AG08396 (cell line): Measurements from ENCODE around the gene KATNB1.
A peak's percentile ranks its signal among the peaks of the same experiment; 100 is the strongest.
"Not testable (repeated sequence)": the region's sequence is repeated elsewhere in the genome, so short reads cannot be mapped to it uniquely, and the experiment has no call there.

Experiments used
- DNase-seq: peaks from one replicate; pipeline ENCODE4 v3.0.0; 2012; ENCODE audit warnings: low spot score, mixed read lengths

Gene KATNB1

DNA sequence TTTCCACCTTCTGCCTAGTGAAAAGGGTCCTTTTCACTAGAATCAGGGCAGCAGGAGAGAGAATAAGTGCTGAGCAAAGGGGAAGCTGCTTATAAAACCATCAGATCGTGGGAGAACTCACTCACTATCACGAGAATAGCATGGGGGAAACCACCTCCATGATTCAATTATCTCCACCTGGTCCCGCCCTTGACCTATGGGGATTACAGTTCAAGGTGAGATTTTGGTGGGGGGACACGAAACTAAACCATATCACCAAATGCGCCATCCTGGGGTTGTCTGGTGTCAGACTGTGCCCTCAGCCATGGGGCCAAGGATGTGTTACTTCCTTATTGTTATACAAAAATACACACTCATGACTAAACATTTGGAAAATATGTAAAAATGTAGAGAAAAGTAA, 10.4 kb upstream of the KATNB1 start:
- DNase-seq = no peak

- no peak for DNase-seq
Measured at GRCh38 chr16:57725554-57725953, 10.0 kb upstream of the KATNB1 start.

GRCh38 chr16:57725976-57726375, 9.6 kb upstream of the KATNB1 start:
- no peak for DNase-seq

GRCh38 chr16:57726433-57726947, 9.1 kb upstream of the KATNB1 start:
- no peak for DNase-seq

- DNase-seq = no peak
Measured at GRCh38 chr16:57727610-57728009, 8.0 kb upstream of the KATNB1 start.

GRCh38 chr16:57728336-57729181, 7.0 kb upstream of the KATNB1 start:
- DNase-seq = no peak

DNA sequence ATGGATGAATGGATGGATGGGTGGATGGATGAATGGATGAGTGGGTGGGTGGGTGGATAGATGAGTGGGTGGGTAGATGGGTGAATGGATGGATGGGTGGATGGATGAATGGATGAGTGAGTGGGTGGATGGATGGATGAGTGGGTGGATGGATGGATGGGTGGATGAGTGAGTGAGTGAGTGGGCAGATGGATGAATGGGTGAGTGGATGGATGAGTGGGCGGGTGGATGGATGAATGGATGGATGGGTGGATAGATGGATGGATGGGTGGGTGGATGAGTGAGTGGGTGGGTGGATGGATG, 6.4 kb upstream of the KATNB1 start:
- DNase-seq = no peak

- not testable (repeated sequence) for DNase-seq
Measured at GRCh38 chr16:57729852-57730251, 5.7 kb upstream of the KATNB1 start.

DNA sequence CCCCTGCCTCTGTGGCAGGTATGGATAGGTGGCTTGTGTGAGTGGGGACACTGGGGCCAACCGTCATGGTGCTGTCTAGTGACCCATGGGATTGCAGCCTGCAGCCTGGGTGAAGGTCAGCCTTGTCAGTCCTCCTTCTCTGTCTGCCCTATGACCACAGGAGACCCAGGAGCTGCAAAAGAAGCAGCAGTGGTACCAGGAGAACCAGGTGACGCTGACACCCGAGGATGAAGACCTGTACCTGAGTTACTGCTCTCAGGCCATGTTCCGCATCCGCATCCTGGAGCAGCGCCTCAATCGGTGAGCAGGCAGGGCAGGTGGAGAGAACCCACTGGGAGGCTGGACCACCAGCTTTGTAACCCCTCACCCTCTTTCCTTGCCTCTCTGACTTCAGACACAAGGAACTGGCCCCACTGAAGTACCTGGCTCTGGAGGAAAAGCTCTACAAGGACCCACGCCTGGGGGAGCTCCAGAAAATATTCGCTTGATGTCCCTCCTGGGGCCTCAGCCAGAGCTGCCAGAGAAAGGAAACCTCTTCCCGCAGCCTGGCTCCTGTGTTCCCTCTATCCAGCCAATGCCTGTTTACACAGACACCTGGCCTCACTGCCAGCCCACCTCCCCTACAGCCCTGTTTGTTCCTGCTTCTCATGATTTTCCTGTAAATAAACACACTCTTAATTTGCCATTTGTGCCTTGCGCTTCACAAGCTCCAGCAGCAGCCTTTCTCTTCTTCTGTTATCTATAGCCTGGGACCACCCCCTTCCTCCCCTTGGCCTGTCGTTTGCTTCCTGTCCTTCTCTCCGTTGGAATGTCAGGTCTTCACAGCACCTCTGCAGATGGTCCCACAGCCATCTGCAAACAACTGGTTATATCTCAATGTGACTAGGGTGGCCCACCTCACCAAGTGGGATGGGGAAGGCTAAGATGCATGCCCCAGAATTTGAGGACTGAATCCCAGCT, 4.5 kb upstream of the KATNB1 start:
- no peak for DNase-seq

DNA sequence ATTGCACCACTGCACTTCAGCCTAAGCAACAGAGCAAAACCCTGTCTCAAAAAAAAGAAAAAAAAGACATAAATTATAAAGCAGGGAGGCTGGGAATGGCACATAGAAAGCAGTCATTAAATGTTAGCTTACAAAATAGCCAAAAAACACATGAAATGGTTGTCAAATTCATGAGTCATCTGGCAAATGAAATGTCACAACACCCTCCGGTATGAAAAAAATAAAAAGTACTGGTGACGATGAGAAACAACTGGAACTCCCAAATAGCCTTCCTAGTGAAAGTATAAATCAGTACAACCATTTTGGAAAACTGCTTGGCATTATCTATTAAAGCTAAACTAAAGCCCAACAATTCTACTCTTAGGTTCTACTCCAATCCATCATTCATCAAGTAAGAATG, 3.5 kb upstream of the KATNB1 start:
- DNase-seq = peak; percentile 54

DNA sequence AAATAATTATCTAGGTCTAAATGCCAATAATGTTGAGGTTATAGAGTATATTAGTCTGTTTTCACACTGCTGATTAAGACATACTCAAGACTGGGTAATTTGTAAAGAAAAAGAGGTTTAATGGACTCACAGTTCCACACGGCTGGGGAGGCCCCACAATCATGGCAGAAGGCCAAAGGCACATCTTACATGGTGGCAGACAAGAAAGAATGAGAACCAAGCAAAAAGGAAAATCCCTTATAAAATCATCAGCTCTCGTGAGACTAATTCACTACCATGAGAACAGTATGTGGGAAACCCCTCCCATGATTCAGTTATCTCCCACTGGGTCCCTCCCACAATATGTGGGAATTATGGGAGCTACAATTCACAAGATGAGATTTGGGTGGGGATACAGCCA, 2.9 kb upstream of the KATNB1 start:
- no peak for DNase-seq

- no peak for DNase-seq
Measured at GRCh38 chr16:57734308-57734924, 1.2 kb upstream of the KATNB1 start.

GRCh38 chr16:57734925-57735754, 430 bp upstream of the KATNB1 start:
- DNase-seq = peak; percentile 99

GRCh38 chr16:57736419-57737351, 1.1 kb downstream of the KATNB1 start:
- peak; percentile 84 for DNase-seq

GRCh38 chr16:57738844-57739243, 3.3 kb downstream of the KATNB1 start:
- no peak for DNase-seq

- no peak for DNase-seq
Measured at GRCh38 chr16:57739756-57740422, 4.3 kb downstream of the KATNB1 start.

GRCh38 chr16:57740423-57741071, 5.0 kb downstream of the KATNB1 start:
- no peak for DNase-seq

- DNase-seq = no peak
Measured at GRCh38 chr16:57741660-57742191, 6.2 kb downstream of the KATNB1 start.

DNA sequence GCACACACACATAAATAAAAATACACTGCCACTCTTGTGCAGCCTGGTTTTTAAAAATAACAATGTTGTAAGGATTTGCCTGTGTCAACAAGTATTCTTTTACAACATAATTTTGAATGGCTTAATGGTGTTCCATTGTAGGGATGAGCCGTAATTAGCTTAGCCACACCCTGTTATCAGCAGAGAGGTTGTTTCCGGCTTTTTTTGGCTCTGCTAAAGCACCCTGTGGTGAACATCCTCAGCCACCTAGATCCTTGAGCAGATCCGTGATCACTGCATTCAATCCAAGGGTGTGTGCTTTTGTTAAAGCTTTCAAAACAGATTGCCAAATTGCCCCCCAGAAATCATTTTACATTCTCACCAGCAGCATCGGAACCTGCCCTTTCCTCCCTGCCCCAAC, 7.0 kb downstream of the KATNB1 start:
- DNase-seq = no peak
